HepG2 (cell line): ENCODE results near the gene U2SURP.

ENCODE experiments used
- HCFC1 ChIP-seq: fragments of 150-350 bp; IDR thresholded peaks from 2 replicates; pipeline ENCODE4 v1.6.1; 2014; ENCODE audit warnings: low read depth, low read length
- SMAD1 ChIP-seq: sonication (generic); formaldehyde crosslinking; IDR thresholded peaks from 2 replicates; pipeline ENCODE4 v1.4.0; 2020; ENCODE audit warnings: missing genetic modification reagents, low read depth, mild to moderate bottlenecking, borderline replicate concordance
- ZNF556 ChIP-seq: sonication (generic); formaldehyde crosslinking; IDR thresholded peaks from 2 replicates; pipeline ENCODE4 v1.4.0; 2020; ENCODE audit warnings: mild to moderate bottlenecking, missing genetic modification reagents, borderline replicate concordance

GRCh38 chr3:142984255-142984654, 17.1 kb upstream of the U2SURP start:
- TF ChIP-seq ZNF556 (no peak), HCFC1 (no peak), SMAD1 (CRISPR knock-in tag) (no peak)
